Dedifferentiated amniotic fluid mesenchymal stem cell (primary cell): ENCODE data around the gene CERS6.

Experiments used
- DNase-seq: peaks from one replicate; pipeline ENCODE4 v3.0.0-alpha.2; 2016; ENCODE audit errors: extremely low spot score

CERS6 gene

DNA sequence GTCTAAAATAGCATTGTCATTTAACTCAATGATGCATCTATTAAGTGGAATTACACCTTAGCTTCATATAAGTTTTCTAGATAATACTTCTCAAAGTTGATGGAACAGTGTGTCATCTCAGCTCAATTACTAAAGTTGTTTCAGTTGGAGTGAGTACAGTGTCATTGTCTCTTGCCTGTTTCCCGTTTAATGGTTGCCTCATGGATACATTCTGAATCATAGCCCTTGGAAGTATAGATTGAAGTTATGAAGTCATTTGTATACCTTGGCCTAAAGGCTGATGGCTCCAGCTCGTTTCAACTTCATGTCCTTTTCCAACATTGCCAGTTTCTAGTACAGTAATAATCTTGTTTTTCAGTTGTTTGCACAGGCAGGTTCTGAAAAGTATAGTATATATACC, 215.9 kb downstream of the CERS6 start:
- no peak for DNase-seq

DNA sequence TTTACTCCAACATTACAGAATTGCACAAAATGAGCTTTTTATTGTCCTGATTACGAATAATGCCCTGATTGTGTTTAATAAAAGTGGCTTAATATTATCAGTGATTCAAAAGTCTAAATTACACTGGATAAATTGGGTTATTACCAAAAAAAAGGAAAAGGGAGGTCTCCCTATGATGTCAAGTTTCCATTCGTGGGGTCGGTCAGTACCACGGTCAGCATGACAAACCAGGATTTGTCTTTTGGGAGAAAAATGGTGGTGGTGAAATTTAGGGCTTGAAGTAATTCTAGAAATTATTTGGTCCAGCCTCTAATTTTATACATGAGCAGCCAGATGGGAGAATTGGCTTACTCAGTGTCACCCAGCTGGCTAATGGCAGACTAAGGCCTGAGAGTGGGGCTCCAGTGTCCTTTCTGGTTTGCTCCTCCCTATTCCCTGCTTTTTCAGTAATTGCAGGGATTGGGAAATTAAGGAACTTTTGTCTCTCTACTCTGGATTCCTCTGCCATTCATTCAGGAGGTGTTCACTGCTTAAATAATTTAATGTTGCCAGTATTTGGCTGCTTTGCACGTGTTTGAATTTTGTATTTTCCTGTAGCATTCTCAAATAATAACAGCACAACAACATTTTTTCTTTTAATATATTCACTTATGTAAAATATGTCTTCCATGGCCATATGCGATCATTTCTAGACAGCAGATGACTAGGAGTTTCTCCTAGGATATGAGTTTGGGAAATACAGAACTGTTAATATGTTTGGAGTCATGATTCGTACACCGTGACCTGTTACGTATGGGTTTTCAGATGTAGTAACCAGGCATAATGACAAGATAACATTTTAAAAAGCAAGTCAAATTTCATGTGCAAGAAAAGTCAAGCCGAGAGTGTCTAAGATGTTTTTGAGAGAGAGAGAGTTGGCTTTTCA, 217.5 kb downstream of the CERS6 start:
- DNase-seq, result no peak

DNA sequence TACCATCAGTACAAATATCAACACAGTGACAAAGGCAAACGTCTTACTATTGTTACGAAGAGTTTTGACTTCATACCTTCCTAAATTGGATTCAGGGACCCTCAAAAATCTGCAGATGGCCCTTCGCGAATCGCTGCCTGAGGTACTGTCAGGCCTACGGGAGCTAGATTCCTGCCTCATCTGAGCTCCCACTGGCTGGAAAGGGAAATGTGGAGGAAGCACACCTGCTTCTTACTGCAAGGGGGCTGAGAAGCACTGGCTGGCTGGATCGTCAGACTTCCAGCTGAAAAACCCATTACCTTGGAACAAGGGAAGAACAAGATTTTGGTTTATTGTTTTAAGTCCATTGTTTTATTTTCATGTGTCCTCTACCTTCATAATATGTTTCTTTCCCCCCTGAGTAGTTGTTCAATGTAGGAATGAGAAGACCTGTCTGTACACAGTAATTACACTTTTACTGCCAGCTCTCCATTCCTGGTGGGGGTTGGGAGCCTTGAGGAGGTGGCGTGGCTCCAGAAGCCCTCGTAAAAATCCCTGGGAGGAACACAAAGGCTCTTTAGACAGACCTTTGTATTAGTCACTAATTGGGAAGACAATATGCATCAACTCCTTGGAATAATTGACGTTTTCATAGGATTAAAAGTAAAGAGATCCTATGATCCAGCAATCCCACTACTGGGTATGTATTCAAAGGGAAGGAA, 222.2 kb downstream of the CERS6 start:
- DNase-seq, result no peak

DNA sequence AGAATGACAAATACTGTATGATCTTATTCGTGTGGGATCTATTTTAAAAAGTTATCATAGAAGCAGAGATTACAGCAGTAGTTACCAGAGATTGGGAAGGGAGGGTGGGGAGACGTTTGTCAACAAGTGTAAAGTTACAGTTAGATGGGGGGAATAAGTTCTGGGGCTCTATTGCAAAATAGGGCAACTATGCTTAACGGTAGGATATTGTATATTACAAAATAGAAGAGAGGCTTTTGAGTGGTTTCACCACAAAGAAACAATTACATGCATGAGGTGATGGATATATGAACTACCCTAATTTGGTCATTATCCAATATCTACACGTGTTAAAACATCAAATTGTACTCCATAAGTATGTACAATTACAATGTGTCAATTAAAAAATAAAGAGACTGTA, 223.0 kb downstream of the CERS6 start:
- DNase-seq, result no peak

DNA sequence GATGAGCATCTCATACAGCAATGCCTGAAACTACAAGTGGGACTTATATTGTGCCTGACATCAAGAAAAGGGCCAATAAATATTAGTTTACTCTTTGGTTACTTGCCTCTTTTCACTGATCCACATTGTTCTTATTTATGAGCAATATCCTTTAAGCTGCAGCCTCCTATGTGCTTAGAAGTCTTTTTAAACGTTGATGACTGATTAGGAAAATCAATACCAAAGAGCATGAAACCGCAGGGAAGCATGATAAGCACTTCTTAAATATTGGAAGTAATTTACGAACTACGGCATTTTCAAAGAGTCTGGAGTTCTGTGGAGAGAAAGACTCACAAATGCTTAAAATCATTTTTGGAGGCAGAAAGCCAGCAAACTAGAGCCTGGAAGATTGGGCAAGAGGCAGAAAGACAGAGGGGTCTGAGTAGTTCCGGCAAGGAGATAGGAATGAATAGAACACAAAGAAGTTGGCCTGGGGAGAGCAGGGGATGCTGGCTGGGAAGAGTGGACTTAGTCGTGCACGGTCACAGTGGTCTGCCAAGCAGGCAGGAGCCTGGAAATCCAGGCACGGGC, 223.8 kb downstream of the CERS6 start:
- no peak for DNase-seq

DNA sequence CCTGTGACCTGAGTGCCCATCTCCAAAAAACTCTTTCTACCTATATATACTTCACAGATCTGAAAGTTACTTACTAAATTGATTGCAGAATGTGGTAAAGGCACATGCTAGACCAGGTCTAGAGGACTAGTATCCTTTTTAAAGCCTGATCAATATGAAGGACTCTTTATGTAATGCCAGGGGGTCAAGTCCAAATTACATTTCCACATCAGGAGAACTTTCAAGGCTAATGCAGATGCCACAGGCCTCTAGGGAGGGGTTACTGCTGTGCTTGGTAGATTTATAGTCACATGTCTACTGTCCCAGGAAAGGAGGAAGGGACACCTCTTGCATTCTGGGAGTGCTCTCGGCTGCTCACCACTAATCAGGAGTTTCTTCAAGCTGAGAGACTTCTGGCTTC, 227.9 kb downstream of the CERS6 start:
- no peak for DNase-seq

DNA sequence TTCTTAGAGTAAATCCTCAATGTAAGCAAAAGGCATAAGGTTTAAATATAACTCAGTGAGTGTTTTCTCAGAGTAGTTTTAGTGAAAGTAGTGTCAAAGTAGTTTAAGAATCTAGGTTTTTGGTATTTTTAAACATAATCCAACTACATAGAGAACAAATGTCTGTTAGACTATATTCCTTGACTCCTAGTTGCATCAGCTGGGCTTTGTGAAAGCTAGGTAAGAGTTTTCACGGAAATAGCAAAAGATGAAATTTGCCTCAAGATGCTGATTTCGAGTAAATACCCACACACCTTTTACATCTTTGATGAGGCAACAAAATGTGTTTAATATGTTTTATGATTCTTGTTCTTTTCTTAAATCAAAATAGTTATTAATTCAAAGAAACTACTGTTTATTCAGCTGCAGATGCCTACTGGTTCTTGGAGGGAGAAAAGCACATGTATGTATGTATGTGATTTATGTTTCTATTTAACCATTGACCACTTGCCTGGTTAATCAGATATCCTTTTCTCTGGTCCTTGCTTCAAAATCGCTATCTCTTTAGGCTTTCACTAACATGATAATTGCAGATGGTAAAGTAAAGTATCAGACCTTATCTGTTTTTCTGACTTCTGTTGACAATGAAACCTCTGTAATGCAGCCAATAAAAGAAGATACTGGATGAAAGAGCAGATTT, 229.0 kb downstream of the CERS6 start:
- DNase-seq, result peak; percentile 53

DNA sequence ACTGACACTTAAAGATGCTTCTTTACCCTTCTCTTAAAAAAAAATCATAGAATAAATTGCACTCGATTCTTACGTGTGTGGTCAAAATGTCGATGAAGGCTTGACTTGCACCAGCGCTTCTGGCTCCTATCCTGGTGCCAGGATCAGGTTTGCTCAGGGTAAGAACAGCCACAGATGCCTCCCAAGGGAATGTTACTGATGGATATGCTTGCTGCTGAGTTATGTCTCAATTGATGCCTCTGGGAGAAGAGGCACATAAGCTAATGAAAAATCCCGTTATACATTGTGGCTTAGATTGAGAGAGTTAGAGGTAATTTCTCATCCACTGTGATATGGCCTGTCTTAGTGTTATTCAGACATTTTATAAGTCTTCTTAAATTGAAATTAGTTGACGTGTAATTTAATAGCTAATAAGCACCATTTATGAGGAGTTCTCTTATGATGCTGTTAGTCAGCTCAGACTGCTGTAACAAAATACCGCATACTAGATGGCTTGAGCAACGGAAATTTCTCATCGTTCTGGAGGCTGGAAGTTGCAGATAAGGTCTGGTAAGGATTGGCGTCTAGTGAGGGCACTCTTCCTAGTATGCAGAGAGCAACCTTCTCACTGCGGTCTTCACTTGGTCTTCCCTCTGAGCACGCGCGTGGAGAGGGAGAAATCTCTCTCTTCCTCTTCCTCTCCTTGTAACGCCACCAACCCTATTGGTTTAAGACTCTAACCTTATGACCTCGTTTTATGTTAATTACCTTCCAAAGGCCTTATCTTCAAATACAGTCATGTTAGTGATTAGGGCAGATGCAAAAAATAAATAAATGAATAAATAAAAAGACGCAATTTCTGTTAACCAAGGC, 229.8 kb downstream of the CERS6 start:
- no peak for DNase-seq

DNA sequence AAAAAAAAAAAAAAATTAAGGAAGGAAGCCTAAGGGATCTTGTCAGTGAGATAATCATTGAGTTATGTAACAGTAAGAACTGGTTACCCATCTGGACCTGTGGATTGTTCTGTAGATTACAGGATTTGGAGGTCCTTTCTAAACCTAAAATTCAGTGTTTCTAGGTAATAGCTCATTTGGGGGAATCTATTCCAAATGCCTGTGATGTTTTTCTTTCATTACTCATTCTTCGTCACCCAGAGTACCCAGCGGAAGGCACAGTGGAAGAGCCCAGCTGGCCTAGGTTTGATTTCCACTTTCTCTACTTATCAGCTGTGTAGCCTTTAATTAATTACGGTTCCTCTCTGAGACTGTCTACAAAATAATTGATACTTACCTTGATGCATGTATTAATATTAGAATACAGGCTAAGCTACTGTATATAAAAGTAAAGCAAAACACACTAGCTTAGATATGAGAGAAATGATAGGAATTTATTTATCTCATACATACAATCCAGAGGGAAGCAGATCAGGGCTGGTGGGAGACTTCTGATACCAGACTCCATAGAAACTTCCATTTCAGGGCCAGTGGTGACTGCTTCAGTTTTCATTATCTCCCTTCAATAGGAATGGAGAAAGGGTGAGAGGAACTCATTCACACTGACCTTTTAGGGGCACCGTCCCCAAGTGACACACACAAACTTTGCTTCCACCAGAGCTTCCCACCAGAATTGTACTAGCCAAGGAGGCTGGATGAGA, 230.6 kb downstream of the CERS6 start:
- peak; percentile 24 for DNase-seq

DNA sequence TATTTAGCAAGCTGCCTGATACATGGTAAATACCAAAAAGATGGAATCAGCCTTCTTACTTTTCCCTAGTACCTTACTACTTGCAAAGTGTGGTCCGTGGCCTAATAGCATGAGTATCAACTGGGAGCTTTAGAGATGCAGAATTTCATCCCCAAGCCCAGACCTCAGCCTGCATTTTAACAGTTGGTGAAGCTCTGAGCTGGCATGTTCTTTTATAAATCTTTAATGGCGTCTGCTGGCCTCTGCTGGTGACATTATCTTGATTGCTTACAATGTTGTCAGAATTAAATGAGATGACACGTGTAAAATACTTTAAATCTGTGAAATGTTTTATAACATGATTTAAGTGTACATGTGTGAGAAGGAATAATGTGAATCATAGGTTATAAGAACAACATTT, 231.2 kb downstream of the CERS6 start:
- peak; percentile 27 for DNase-seq

DNA sequence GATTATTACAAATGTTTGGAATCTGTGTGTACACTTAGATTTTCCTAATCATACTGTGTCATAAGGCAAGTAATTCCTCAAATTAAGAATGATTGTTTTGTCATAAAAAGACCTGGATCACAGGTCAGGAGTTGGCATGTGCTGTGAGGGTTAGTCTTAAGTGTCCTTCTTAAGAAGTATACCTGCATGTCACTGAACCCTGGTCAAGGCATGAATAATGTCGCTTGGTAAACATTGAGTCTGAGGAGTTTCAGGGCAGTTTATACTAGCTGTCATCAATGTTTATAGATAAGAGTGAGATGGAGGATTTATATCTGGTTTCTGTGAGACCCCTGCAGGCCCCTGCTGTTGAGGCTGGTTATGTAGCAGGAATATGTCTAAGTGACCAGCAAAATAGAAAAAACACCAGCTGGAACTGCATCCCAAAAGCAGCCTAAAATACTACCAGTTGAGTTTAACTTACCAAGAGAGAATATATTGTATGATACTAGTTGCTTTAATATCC, 234.4 kb downstream of the CERS6 start:
- no peak for DNase-seq

DNA sequence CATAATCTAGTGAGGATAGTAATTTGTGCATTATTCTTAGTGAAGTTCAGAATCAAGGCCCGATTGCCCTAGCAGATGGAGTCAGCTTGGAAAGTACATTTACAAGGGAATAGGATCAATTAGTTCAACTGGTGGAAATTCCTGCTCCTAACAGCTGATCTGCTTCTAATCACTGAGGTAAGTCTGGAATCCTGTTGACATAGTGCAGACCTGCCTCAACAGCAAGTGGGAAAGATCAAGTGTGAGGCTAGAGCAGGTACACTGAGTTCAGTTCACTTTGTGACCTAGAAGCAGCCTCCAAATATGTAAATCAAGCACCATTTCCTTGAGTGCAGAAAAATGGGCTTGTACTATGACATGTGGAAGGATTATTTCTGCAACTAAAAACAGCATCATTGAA, 235.1 kb downstream of the CERS6 start:
- DNase-seq, result no peak

DNA sequence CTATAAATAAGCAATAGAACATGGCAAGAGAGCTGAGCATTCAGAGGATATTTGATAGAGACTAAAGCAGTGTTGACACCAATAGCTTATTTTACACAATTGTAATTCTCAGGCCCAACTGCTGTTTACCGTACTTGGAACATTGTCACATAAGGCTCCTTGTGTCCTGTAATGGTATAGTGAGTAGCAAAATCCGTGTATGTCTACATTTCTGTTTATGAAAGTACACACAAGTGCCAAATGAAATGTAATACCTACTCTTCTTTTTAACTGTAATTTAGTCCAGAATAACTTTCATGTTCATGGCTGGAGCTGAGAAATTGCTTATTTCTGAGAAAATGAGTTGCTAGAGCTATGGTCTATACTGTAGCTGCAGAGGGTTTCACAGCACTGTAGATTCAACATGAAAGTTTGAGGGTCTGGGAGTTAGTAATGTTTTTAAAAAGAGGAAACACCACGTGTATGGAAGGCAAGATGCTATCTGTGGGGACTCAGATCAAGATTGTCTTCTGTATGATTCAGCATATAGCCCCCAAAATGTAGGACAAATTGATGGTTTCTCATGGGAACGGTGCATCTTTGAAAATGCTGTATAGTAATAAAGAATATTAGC, 236.2 kb downstream of the CERS6 start:
- DNase-seq, result no peak

DNA sequence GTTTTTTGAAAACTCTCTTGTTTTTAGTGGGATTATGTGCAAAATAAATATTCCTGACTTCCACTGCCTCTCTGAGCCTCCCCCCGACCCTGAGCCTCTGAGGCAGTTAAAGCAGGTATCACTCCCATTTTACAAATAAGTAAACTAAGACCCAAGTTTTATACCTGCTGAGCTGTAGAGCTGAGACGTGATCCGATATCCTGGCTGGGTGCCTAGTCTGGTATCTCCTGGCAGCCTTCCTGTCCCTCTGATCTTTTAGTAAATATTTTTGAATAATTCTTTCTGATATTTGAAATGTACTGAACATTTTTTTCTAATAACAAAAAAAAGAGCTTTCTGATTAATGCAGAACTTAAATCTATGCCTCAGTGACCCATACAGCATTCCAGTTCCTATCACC, 238.1 kb downstream of the CERS6 start:
- no peak for DNase-seq

DNA sequence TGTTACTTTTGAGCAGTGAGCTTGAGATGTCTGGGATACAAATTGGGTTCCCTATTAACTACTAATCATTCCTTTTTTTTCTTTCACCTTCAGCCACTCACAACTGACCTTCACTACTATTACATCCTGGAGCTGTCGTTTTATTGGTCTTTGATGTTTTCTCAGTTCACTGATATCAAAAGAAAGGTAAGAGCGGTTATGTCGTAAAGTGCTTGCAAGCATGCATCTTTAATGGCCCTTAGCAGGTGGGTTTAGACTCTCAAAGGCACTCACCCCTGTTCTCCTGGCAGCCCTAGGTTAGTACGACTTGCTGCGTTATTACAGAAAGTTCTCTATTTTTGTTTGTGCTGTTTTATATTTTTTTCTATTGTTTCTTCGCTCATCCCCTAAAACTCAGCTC, 238.8 kb downstream of the CERS6 start:
- no peak for DNase-seq

DNA sequence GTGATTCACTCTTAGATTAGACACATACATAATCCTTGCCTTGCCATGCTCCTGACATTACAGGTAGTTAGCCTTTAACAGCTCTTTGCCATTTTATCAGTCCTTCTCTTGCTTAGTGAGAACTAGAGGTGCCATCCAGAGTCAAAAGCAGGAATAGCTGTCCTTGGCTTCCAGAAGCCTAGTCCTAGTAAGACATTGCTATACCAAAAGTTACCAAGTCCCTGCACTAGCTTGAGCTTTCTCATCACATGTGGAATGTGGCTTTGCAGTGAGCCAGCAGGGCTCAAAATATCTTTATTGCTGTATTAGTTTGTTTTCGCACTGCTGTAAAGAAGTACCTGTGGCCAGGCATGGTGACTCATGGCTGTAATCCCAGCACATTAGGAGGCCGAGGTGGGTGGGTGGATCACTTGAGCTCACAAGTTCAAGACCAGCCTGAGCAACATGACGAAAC, 241.6 kb downstream of the CERS6 start:
- DNase-seq, result no peak

DNA sequence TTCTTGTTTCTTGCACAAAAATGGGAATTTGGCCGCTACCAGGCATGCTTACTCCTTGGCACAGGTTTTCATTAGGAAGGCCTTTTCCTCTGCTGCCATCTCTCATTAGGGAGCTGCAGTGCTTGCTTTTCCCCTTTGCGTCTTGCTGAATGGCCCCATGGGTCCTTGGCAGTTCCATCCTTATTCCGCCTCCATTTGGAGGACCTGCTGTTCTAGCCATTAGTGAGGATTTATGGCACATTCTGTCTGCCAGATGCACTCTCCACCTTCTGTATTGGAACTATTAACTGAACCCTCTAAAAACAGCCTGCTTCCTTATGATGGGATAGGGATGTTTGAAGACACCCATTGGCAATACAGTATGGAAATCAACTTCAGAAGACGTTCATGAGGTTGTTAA, 242.9 kb downstream of the CERS6 start:
- no peak for DNase-seq

DNA sequence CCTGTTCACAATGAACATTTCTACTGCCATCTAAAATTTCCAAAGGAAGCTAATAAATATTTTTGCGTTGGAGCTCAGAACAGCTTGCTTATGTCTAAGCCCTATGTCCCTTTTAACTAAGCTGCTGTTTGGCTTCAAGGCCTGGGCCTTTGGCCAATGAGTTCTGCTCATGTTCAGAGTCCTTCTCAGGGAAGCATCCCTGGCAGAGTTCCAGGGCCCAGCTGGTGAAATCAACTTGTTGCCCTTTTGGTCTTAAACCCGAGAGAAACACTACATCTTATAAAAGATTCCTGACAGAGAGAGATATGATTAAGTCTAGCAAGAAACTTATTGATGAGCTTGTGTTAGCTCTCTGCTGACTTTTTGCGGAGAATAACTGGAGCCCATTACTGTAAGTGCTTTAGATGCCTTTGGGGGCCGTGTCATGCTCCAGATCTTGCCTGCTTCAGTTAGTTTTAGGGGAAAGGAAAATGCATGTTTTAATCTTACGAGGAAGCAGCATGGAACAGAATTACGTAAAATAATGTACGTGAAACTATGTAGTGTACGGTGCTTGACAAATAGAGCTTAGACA, 243.9 kb downstream of the CERS6 start:
- DNase-seq, result no peak

DNA sequence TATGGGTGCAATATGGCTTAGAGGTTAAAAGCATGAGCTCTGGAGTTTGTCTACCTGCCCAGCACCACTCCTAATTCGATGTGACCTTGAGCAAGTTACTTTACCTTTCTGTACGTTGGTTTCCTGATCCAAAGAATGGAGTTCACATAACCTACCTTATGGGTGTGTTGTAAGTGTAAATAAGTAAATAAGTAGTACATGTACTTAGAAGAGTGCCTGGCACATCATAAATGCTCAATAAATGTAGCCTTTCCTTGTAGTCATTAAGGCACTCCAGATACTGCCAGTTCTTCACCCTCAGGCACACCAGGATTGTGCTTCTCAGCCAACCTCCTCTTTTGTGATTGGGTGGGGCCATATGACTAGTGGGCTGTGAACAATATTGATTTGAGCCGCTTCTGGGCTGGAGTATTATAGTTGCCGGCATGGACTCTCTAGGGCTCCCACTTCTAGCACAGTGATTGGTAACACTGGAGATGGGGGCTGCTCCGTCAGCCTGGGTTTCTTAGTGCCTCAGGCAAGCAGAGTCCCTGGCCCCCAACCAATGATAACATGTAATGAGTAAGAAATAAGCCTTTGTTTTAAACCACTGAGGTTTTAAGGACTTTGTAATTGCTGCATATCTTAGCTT, 244.7 kb downstream of the CERS6 start:
- peak; percentile 29 for DNase-seq
